ENCODE data around the gene UBE2M.

The UBE2M gene

GRCh38 chr19:58575183-58576041 lies 17.0 kb upstream of the UBE2M start:
- Mint-ChIP-seq H3K9me3 (peaks cover 2% of the 10 kb centered on the region), H3K4me3 (peak overlapping the region; percentile 91), H3K4me1 (peaks cover 37% of the 10 kb centered on the region), H3K27me3 (no peaks in the 10 kb centered on the region), H3K36me3 (peaks cover 3% of the 10 kb centered on the region), H3K27ac (peak overlapping the region; percentile 99)
- peak; percentile 37 for ATAC-seq (ENCODE audit: low read depth)
- peak; percentile 66 to 75 for DNase-seq (ENCODE audit: low spot score in 2 of 2)

DNA sequence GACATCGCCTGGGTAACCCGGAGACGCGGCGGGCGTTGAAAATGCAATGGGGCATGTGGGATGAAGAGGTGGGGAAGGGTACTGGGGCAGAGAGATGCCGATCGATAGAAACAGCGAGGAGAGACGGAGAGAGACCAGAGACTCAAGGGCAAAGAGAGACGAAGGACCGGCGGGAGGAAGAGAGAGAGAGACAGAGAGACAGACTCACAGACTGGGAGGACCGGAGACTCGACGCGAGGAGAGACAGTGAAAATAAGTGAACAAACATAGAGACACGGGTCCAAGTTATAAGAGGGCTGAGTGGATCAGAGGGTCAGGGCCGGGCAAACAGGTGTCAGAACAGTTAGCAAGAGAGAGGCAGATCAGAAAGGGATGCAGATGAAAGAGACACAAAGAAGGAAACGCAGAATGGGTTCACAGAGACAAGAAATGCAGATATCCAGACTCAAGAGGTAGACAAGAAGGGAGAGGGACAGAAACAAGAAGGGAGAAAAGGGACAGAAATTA lies 15.3 kb upstream of the UBE2M start:
- Mint-ChIP-seq H3K27ac (peak overlapping the region; percentile 99), H3K4me3 (peak overlapping the region; percentile 98), H3K27me3 (no peaks in the 10 kb centered on the region), H3K9me3 (peaks cover 2% of the 10 kb centered on the region), H3K4me1 (peaks cover 29% of the 10 kb centered on the region), H3K36me3 (peaks cover 7% of the 10 kb centered on the region)
- no peak for ATAC-seq (ENCODE audit: low read depth)
- no peak for DNase-seq (ENCODE audit: low spot score in 2 of 2)

DNA sequence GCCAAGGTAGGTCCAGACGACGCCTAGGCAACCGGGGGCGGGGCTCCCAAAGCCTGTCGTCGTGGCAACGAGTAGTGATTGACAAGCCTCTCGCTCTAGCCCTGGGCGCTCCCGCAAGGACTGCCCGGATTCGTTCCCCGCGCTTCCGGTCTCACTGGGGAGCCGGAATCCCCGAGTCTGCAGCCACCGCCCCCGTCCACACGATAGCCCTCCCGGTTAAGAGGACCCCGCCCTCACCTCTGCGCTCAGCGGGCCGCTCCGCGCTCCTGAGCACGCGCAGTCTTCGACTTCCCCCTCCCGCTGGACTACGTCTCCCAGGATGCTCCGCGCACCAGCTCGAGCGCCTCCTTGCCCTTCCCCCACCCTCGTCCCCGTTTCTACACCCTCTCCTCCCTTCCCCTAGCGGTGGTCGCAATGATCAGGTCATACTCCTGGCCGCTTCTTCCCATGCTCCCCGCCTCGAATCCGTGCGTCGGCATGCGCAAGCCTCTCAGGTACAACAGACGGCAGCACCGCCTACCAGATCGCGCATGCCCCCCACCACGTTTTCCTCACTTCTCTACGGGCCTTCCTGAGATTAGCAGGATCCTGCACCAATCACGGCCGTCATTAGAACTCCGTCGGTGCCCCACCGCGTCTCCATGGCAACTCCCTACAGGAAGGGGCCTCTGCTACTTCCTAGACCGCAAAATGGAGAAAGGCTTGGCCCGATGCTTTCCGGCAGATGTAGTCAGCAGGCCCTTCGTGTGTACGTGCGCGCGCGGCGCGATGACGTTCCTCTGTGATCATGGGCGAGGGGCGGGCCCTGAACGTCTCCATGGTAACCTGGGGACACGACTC lies 14.6 kb upstream of the UBE2M start, which contains the start of gene MZF1:
TSS of gene MZF1 (minus strand) at position 518 of the 840 bp plus-strand sequence. CDS start 1,946 bp downstream, outside the sequence.
- H3K36me3 Mint-ChIP-seq = peaks cover 13% of the 10 kb centered on the region

GRCh38 chr19:58572026-58572817 lies 13.8 kb upstream of the UBE2M start:
- Mint-ChIP-seq H3K4me3 (peak overlapping the region; percentile 98), H3K4me1 (peaks cover 22% of the 10 kb centered on the region), H3K27ac (peak overlapping the region; percentile 99), H3K36me3 (peaks cover 13% of the 10 kb centered on the region), H3K9me3 (peaks cover 2% of the 10 kb centered on the region), H3K27me3 (no peaks in the 10 kb centered on the region)
- ATAC-seq (ENCODE audit: low read depth) = no peak
- no peak for DNase-seq (ENCODE audit: low spot score in 2 of 2)

More for the DNA sequence above, 14.6 kb upstream of the UBE2M start, which contains the start of gene MZF1:
- Mint-ChIP-seq H3K4me3 (peak within 1 kb of the TSS; percentile 98), H3K27ac (peak within 1 kb of the TSS; percentile 99), H3K9me3 (peaks cover 2% of the 10 kb centered on the region), H3K27me3 (no peaks in the 10 kb centered on the region), H3K4me1 (peaks cover 24% of the 10 kb centered on the region)
- peak; percentile 67 for ATAC-seq (ENCODE audit: low read depth)
- DNase-seq (ENCODE audit: low spot score in 2 of 2) = peak; percentile 99

DNA sequence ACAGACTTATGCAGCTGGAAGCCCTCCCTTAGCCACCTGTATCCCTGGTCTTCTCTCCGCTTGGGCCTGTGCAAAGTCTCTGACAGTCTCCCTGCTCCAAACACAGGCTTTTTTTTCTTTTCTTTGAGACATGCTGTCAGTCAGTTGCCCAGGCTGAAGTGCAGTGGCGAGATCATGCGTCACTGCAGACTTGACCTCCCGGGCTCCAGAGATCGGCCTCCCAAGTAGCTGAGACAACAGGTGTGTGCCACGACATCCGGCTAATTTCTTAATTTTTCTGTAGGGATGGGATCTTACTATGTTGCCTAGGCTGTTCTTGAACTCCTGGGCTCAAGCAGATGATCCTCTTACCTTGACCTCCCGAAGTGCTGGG lies 13.2 kb upstream of the UBE2M start:
- Mint-ChIP-seq H3K27ac (no peak overlapping the region), H3K4me3 (no peak overlapping the region), H3K4me1 (peaks cover 22% of the 10 kb centered on the region), H3K9me3 (peaks cover 2% of the 10 kb centered on the region), H3K36me3 (peaks cover 13% of the 10 kb centered on the region), H3K27me3 (no peaks in the 10 kb centered on the region)
- ATAC-seq (ENCODE audit: low read depth) (no peak), DNase-seq (ENCODE audit: low spot score in 2 of 2) (no peak)

DNA sequence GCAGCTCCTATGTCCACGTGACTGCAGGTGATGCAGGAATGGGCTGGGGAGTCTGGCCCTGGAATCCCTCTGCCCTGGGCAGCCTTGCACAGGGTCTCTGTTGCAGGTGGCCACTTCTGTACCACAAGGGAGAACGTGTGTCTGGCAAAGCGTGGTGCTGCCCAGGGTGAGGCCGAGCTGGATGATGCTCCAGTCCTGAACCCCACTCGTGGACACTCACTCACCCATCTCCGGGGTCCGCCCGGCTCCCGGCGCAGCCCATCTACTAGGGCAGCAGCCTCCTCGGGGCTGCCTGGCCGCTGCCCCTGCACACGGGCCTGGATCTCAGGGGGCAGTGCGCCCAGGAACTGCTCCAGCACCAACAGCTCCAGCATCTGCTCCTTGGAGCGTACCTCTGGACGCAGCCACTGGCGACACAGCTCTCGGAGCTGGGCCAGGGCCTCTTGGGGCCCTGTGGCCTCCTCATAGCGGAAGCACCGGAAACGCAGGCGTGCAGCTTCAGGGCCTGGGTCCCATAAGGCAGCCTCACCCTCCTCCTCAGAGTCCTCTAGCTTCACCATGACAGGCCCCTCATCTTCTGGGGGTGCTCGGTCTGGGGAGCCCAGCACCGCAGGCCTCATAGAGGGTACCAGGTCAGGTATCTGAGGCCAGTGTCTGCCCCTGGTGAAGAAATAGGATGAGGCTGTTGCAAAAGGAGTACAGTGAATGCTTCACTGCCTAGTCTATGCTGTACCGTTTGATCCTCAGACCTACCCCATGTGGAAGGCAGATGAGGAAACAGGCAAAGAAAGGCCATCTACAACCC lies 12.6 kb upstream of the UBE2M start:
- no peak overlapping the region for H3K4me3 Mint-ChIP-seq
- H3K4me1 Mint-ChIP-seq = peaks cover 19% of the 10 kb centered on the region
- DNase-seq (ENCODE audit: low spot score in 2 of 2) (peak in 1 of 2 donors; percentile 12), ATAC-seq (ENCODE audit: low read depth) (no peak)
- no peak overlapping the region for H3K27ac Mint-ChIP-seq
- H3K27me3 Mint-ChIP-seq = no peaks in the 10 kb centered on the region
- peaks cover 13% of the 10 kb centered on the region for H3K36me3 Mint-ChIP-seq
- H3K9me3 Mint-ChIP-seq = peaks cover 2% of the 10 kb centered on the region

GRCh38 chr19:58569943-58570670 lies 11.7 kb upstream of the UBE2M start:
- Mint-ChIP-seq H3K27ac (no peak overlapping the region), H3K27me3 (no peaks in the 10 kb centered on the region), H3K36me3 (peaks cover 13% of the 10 kb centered on the region), H3K4me3 (no peak overlapping the region), H3K9me3 (peaks cover 2% of the 10 kb centered on the region), H3K4me1 (peaks cover 17% of the 10 kb centered on the region)
- ATAC-seq (ENCODE audit: low read depth) (no peak), DNase-seq (ENCODE audit: low spot score in 2 of 2) (no peak)

- no peak overlapping the region for H3K4me3 Mint-ChIP-seq
- no peaks in the 10 kb centered on the region for H3K27me3 Mint-ChIP-seq
- ATAC-seq (ENCODE audit: low read depth) (no peak), DNase-seq (ENCODE audit: low spot score in 2 of 2) (no peak)
- peaks cover 2% of the 10 kb centered on the region for H3K9me3 Mint-ChIP-seq
- H3K36me3 Mint-ChIP-seq = peaks cover 13% of the 10 kb centered on the region
- H3K4me1 Mint-ChIP-seq = peaks cover 15% of the 10 kb centered on the region
- no peak overlapping the region for H3K27ac Mint-ChIP-seq
Observed at GRCh38 chr19:58569191-58569942, 11.0 kb upstream of the UBE2M start.

GRCh38 chr19:58568453-58569130 lies 10.2 kb upstream of the UBE2M start:
- Mint-ChIP-seq H3K4me1 (peaks cover 14% of the 10 kb centered on the region), H3K4me3 (no peak overlapping the region), H3K27ac (no peak overlapping the region), H3K27me3 (no peaks in the 10 kb centered on the region), H3K9me3 (peaks cover 1% of the 10 kb centered on the region), H3K36me3 (peaks cover 13% of the 10 kb centered on the region)
- DNase-seq (ENCODE audit: low spot score in 2 of 2) (no peak), ATAC-seq (ENCODE audit: low read depth) (no peak)

DNA sequence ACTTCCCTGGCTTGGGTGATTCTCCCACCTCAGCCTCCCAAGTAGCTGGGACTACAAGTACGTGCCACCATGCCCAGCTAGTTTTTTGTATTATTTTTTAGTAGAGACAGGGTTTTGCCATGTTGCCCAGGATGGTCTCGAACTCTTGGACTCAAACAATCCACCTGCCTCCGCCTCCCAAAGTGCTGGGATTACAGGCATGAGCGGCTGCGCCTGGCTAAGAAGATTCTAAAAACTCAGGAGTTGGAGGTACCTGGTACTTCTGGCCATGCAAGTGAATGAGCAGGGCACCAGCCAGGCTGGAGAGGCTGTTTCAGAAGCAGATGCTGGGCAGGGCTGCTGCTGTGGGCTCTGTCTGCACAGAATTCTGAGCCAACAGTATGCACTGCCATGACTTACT lies 8.6 kb upstream of the UBE2M start:
- peaks cover 12% of the 10 kb centered on the region for H3K36me3 Mint-ChIP-seq
- H3K4me1 Mint-ChIP-seq = peaks cover 13% of the 10 kb centered on the region
- no peaks in the 10 kb centered on the region for H3K27me3 Mint-ChIP-seq
- no peaks in the 10 kb centered on the region for H3K9me3 Mint-ChIP-seq
- H3K27ac Mint-ChIP-seq = no peak overlapping the region
- no peak overlapping the region for H3K4me3 Mint-ChIP-seq
- DNase-seq (ENCODE audit: low spot score in 2 of 2) (no peak), ATAC-seq (ENCODE audit: low read depth) (no peak)

DNA sequence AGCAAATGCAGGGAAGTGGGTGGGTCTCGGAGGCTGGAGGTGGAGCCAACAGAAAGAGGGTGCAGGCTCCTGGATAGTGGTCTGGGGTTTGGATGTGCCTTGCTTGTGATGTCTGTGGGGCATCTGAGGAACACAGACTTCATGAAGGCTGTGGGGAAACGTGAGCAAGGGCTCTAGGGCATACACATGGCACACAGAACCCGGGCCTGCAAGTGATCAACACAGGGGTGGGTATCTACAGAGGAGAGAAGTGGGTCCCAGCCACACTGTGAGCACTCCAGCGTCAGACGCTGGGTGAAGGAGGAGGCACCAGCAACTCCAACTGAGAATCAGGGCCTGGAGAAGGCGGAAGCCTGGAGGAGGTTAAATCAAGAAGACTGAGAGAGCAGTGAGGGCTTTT lies 5.4 kb upstream of the UBE2M start:
- peaks cover 25% of the 10 kb centered on the region for H3K4me1 Mint-ChIP-seq
- peak overlapping the region; percentile 49 for H3K4me3 Mint-ChIP-seq
- H3K27me3 Mint-ChIP-seq = no peaks in the 10 kb centered on the region
- no peak for DNase-seq (ENCODE audit: low spot score in 2 of 2)
- H3K36me3 Mint-ChIP-seq = peaks cover 7% of the 10 kb centered on the region
- ATAC-seq (ENCODE audit: low read depth) = no peak
- H3K9me3 Mint-ChIP-seq = no peaks in the 10 kb centered on the region
- H3K27ac Mint-ChIP-seq = no peak overlapping the region
